Activated CD8-positive, alpha-beta T cell treated with anti-CD3 and anti-CD28 coated beads, Interleukin-2, amount 10 ng/mL, durations not matched to agents 7 days and 5 days (primary cell): ENCODE measurements around the gene REXO4. TPM values are rescaled to one million over a fixed set of nuclear protein-coding genes. Genes with fewer than 3 reads are reported as not detected.
A peak's percentile ranks its signal among the peaks of the same experiment; 100 is the strongest.

Experiments used
- ATAC-seq: fragments of 150-1000 bp; cut with Tn5 transposase; one replicate; pipeline ENCODE4 v1.10.0; 2021; ENCODE audit warnings: moderate library complexity
- CTCF ChIA-PET: fragments of 350-600 bp; sonication (Branson Sonifier 250); formaldehyde crosslinking; loops from one replicate; lab custom pipeline; 2021; ENCODE audit warnings: antibody characterized with exemption; lab: Charles Lee
- POLR2A ChIA-PET: fragments of 350-600 bp; sonication (Branson Sonifier 250); formaldehyde crosslinking; loops from one replicate; lab custom pipeline; 2021; ENCODE audit warnings: antibody characterized with exemption; lab: Charles Lee
- DNase-seq: peaks from one replicate; pipeline ENCODE4 v3.0.0-alpha.2; 2020
- H3K27ac Mint-ChIP-seq: one replicate; pipeline ENCODE4 v1.8.0; 2021; ENCODE audit warnings: mild to moderate bottlenecking, mixed read lengths
- H3K27me3 Mint-ChIP-seq: one replicate; pipeline ENCODE4 v1.8.0; 2021; ENCODE audit warnings: low read depth, mixed read lengths
- H3K36me3 Mint-ChIP-seq: one replicate; pipeline ENCODE4 v1.8.0; 2021; ENCODE audit warnings: low read depth, mixed read lengths
- H3K4me1 Mint-ChIP-seq: one replicate; pipeline ENCODE4 v1.8.0; 2021; ENCODE audit warnings: low read depth, mixed read lengths
- H3K4me3 Mint-ChIP-seq: one replicate; pipeline ENCODE4 v1.8.0; 2021; ENCODE audit warnings: mild to moderate bottlenecking, mixed read lengths
- H3K9me3 Mint-ChIP-seq: one replicate; pipeline ENCODE4 v1.8.0; 2022; ENCODE audit warnings: mixed read lengths; ENCODE audit not compliant: insufficient read depth
- total RNA-seq, 2 experiments: library from RNA; stranded (reverse); gene quantifications; one replicate each; pipeline ENCODE4 v1.2.3, GENCODE V29; 2021

REXO4 gene
- total RNA-seq = 10 to 100 TPM; 23.6 to 25.7 TPM

DNA sequence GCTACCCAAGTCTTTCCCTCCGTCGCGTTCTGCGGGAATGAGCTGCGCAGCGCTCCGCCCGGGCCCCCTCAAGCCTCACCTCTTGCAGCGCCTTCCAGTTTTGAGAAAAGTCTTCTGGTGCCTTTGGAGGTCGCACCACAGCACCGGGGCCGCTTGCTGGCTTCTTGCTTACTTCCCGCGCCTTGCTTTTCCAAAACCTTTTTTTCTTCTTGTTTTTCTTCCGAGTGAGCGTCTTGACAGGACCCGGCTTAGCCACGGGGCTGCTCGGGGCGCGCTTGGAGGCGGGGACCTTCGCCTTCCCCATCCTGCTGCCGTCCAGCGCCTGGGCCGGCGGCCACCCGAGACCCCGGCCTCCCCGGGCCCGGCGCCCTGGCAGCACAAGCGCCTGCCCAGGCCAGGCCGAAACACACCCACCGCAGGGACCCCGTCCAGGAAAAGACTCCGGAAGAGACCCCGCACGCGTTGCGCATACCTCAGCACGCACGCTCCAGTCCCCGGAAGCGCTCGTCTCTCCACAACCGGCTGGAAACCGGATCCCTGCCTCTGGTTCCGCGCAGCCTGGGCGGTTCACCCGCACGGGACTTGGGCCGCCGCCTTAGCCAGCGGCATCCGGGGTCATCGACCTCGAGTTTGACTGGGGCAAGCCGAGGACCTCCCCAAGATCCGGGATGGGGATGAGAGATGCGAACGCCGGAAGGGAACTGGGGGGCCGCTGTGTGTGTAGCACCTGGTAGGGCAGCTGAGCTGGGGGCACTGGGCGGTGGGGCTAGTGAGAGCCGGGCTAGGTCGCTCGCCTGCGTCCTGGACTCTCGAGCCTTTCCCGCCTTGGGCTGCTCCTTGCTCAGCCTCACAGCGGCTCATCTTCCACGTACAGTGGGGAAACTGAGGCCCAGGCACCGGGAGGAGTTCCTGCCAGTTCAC is at the start of gene REXO4:
TSS of gene REXO4 (minus strand) at position 470 of the 921 bp plus-strand sequence. CDS start at position 304, 166 bp downstream.
- H3K9me3 Mint-ChIP-seq = no peaks in the 10 kb centered on the region
- H3K4me1 Mint-ChIP-seq = peaks cover 64% of the 10 kb centered on the region
- no peaks in the 10 kb centered on the region for H3K27me3 Mint-ChIP-seq
- ChIA-PET CTCF (interaction anchor here (0.8 to 2.4 kb wide), 8 partner anchors 17 to 232 kb away, joined by 3 to 10 read pairs (median 3); partner anchors contain the start of gene SLC2A6), POLR2A (interaction anchor here (0.5 to 2.2 kb wide), 5 partner anchors 17 to 386 kb away, joined by 3 to 5 read pairs (median 4); no protein-coding TSS in a partner anchor)
- ATAC-seq (peak; percentile 92), DNase-seq (peak; percentile 92)
- H3K27ac Mint-ChIP-seq = peak within 1 kb of the TSS; percentile 95
- peak within 1 kb of the TSS; percentile 93 for H3K4me3 Mint-ChIP-seq
- peaks cover 33% of the 10 kb centered on the region for H3K36me3 Mint-ChIP-seq

DNA sequence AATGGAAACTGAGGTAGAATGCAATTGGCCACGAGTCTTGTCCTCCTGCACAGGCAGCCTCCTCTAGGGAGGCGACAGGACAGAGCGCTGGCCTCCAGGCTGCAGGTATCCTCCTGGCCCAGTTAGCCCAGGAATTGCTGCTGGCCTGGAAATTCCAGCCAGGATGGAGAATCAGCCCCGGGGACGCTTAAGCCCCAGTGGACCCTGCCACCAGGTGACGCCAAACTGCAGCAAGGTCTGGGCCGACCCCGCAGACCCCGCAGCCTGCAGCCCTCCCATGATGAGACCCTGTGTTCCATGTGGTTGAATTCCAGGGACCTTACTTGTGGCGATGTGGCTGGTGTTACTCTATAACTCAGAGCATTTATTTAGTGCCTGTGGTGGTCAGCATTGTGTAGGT is 49.3 kb upstream of the REXO4 start:
- Mint-ChIP-seq H3K36me3 (peaks cover 3% of the 10 kb centered on the region), H3K4me3 (no peak overlapping the region), H3K9me3 (no peaks in the 10 kb centered on the region), H3K4me1 (no peaks in the 10 kb centered on the region), H3K27me3 (peaks cover 4% of the 10 kb centered on the region), H3K27ac (no peak overlapping the region)
- ChIA-PET CTCF (no interaction called here), POLR2A (no interaction called here)
- no peak for DNase-seq
- ATAC-seq = no peak

DNA sequence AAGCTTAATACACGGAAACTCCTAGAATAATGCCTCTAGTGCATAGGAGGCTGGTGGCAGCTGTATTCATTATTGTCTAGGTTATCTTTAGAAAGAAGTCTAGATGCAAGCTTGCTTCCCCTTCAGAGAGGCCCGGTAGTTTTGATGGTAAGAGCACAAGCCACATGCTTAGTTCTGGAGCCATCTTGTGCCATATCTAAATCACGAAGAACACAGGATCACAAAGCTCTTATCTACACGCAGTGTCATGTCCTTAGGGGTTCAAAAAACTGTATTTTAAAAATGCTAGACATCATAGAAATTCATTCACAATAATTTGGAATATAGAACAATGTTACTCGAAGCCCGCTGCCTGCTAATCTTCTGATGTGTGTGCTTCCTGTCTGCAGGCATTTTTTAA is 48.2 kb upstream of the REXO4 start:
- ATAC-seq (no peak), DNase-seq (no peak)
- no peak overlapping the region for H3K4me3 Mint-ChIP-seq
- ChIA-PET POLR2A (no interaction called here), CTCF (no interaction called here)
- H3K4me1 Mint-ChIP-seq = no peaks in the 10 kb centered on the region
- peaks cover 7% of the 10 kb centered on the region for H3K27me3 Mint-ChIP-seq
- no peaks in the 10 kb centered on the region for H3K9me3 Mint-ChIP-seq
- no peaks in the 10 kb centered on the region for H3K36me3 Mint-ChIP-seq
- H3K27ac Mint-ChIP-seq = no peak overlapping the region

- peaks cover 10% of the 10 kb centered on the region for H3K4me1 Mint-ChIP-seq
- no peak for ATAC-seq
These were observed 46.8 kb upstream of the REXO4 start for GRCh38 chr9:133464638-133465037.

GRCh38 chr9:133463864-133464615 is 46.2 kb upstream of the REXO4 start:
- ChIA-PET POLR2A (interaction anchor here (1.5 kb wide), 1 partner anchor 9 kb away, joined by 3 read pairs; no protein-coding TSS in a partner anchor), CTCF (no interaction called here)
- Mint-ChIP-seq H3K36me3 (no peaks in the 10 kb centered on the region), H3K27ac (no peak overlapping the region), H3K9me3 (no peaks in the 10 kb centered on the region), H3K27me3 (peaks cover 12% of the 10 kb centered on the region), H3K4me3 (no peak overlapping the region), H3K4me1 (peaks cover 14% of the 10 kb centered on the region)
- ATAC-seq (no peak), DNase-seq (no peak)

More at GRCh38 chr9:133464638-133465037, 46.8 kb upstream of the REXO4 start:
- Mint-ChIP-seq H3K27ac (no peak overlapping the region), H3K4me3 (no peak overlapping the region), H3K9me3 (no peaks in the 10 kb centered on the region), H3K27me3 (peaks cover 12% of the 10 kb centered on the region), H3K36me3 (no peaks in the 10 kb centered on the region)
- POLR2A ChIA-PET = interaction anchor here (1.5 kb wide), 1 partner anchor 9 kb away, joined by 3 read pairs; no protein-coding TSS in a partner anchor
- CTCF ChIA-PET = no interaction called here
- DNase-seq = no peak

DNA sequence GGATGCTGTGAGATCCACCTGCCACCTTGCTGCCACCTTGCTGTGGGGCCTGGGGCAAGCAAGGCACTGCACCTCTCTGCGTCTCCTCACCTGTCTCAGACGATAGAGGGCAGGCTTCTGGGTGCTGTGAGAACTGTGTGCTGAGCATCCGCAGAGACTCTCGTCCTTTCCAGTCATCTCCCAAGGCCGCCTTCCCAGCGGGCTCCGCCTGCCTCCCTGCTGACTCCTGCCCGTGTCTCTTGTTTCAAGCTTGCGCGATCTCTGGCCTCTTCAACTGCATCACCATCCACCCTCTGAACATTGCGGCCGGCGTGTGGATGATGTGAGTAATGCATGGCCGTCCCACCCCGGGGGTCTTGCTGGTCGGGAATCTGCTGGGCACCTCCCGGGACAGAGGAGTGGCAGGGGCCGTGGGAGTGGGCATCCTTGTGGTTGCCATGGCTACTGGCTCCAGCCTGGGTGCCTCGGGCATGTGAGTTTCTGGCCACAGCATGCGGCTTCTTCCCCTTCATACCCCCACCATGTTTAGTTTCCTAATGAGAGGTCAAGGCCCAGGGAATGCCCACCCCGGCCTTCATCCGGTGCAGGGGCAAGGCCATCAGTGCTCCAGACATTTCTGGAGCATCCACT is 45.5 kb upstream of the REXO4 start:
- Mint-ChIP-seq H3K4me3 (no peak overlapping the region), H3K27ac (no peak overlapping the region), H3K9me3 (no peaks in the 10 kb centered on the region), H3K4me1 (peaks cover 14% of the 10 kb centered on the region), H3K36me3 (no peaks in the 10 kb centered on the region), H3K27me3 (peaks cover 12% of the 10 kb centered on the region)
- ChIA-PET POLR2A (interaction anchor here (1.0 to 1.5 kb wide), 2 partner anchors 10 to 22 kb away, joined by 3 to 4 read pairs; no protein-coding TSS in a partner anchor), CTCF (no interaction called here)
- ATAC-seq = no peak
- DNase-seq = no peak

DNA sequence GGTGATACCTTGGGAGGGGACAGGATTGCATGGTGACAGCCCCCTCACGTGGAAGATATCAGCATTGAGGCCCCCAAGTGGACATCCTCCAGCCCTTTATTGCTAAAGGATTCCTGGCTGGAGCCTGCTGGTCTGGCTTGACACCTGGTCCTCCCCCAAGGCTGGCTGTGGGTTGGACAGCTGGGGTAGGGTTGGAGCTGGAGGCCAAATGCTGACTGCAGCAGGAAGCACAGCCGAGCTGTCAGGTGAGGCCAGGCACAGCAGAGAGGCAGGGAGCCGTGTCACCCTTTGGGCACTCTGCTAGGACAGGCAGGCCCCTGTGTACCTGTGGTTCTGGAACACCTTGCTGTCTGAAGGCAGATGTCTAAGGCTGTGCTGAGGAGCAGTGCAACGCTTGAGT is 44.2 kb upstream of the REXO4 start:
- CTCF ChIA-PET = no interaction called here
- ATAC-seq = no peak
- Mint-ChIP-seq H3K4me3 (no peak overlapping the region), H3K4me1 (peaks cover 14% of the 10 kb centered on the region), H3K36me3 (no peaks in the 10 kb centered on the region), H3K9me3 (no peaks in the 10 kb centered on the region), H3K27ac (no peak overlapping the region), H3K27me3 (peaks cover 12% of the 10 kb centered on the region)
- no peak for DNase-seq
- POLR2A ChIA-PET = no interaction called here

GRCh38 chr9:133460405-133461175 is 42.8 kb upstream of the REXO4 start:
- ChIA-PET POLR2A (no interaction called here), CTCF (interaction anchor here (1.0 kb wide), 1 partner anchor 48 kb away, joined by 3 read pairs; no protein-coding TSS in a partner anchor)
- peak; percentile 42 for DNase-seq
- peaks cover 14% of the 10 kb centered on the region for H3K4me1 Mint-ChIP-seq
- no peaks in the 10 kb centered on the region for H3K36me3 Mint-ChIP-seq
- peaks cover 12% of the 10 kb centered on the region for H3K27me3 Mint-ChIP-seq
- H3K9me3 Mint-ChIP-seq = no peaks in the 10 kb centered on the region
- H3K4me3 Mint-ChIP-seq = peak overlapping the region; percentile 61
- ATAC-seq = no peak
- peak overlapping the region; percentile 67 for H3K27ac Mint-ChIP-seq

DNA sequence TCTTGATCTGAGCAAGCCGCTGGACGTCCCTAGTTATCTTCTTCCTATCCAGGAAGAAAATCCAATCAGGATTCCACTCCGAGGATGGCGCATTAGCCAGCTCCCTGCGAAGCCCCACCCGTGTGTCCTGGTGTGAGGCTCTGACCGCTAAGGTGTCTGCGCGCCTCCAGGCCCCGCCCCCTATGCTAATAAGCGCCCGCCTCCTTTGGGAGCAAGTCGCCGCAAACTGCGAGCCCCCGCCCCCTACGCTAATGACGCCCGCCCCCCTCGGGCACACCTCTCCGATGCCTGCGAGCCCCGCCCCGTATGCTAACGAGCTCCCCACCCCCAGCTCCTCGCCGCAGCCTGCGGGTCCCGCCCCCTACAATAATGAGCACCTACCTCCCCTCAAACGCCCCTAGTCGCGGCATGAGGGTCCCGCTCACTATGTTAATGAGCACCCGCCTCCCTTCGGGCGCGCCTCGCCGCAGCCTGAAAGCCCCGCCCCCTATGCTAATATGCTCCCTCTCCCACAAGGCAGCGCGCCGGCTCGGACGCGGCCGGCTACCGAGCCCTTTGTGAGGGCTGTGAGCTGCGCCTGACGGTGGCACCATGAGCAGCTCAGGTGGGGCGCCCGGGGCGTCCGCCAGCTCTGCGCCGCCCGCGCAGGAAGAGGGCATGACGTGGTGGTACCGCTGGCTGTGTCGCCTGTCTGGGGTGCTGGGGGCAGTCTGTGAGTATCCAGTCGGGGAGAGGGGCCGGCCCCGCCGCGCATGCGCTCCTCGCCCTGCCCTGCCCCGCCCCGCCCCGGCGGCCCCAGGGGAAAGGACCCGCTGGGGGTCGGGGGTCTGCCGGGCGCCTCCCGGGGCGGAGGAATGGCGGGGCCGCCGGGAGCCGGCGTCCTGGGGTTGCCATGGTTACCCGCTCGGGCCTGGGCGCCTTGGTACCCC is 41.9 kb upstream of the REXO4 start, which contains the start of gene CACFD1:
TSS of gene CACFD1 (plus strand) at position 503 of the 929 bp plus-strand sequence. CDS start at position 592, 89 bp downstream.
- ATAC-seq (peak; percentile 90), DNase-seq (peak; percentile 94)
- no peaks in the 10 kb centered on the region for H3K36me3 Mint-ChIP-seq
- ChIA-PET CTCF (interaction anchor here (0.9 to 1.0 kb wide), 2 partner anchors 19 to 49 kb away, joined by 3 to 4 read pairs; partner anchors contain the start of gene SLC2A6), POLR2A (interaction anchor here (0.6 to 1.4 kb wide), 4 partner anchors 15 to 83 kb away, joined by 3 to 5 read pairs (median 4); partner anchors contain the start of gene SLC2A6)
- H3K4me1 Mint-ChIP-seq = peaks cover 14% of the 10 kb centered on the region
- H3K9me3 Mint-ChIP-seq = no peaks in the 10 kb centered on the region
- peaks cover 12% of the 10 kb centered on the region for H3K27me3 Mint-ChIP-seq
- peak within 1 kb of the TSS; percentile 83 for H3K27ac Mint-ChIP-seq
- peak within 1 kb of the TSS; percentile 86 for H3K4me3 Mint-ChIP-seq
